Neural progenitor cell (in vitro differentiated cells): ENCODE data around the gene C5orf34.

Experiments used
- CTCF ChIP-seq: fragments of 200-600 bp; sonication (generic); IDR thresholded peaks from 2 replicates; pipeline ENCODE4 v1.5.1; 2017; ENCODE audit warnings: antibody characterized with exemption, mild to moderate bottlenecking
- EZH2 ChIP-seq: fragments of 200-600 bp; sonication (generic); IDR thresholded peaks from 2 replicates; pipeline ENCODE4 v1.6.1; 2017; ENCODE audit warnings: antibody characterized with exemption, mild to moderate bottlenecking, moderate library complexity
- EZH2phosphoT487 ChIP-seq: fragments of 200-600 bp; sonication (generic); IDR thresholded peaks from 2 replicates; pipeline ENCODE4 v1.6.1; 2017; ENCODE audit warnings: antibody characterized with exemption

DNA sequence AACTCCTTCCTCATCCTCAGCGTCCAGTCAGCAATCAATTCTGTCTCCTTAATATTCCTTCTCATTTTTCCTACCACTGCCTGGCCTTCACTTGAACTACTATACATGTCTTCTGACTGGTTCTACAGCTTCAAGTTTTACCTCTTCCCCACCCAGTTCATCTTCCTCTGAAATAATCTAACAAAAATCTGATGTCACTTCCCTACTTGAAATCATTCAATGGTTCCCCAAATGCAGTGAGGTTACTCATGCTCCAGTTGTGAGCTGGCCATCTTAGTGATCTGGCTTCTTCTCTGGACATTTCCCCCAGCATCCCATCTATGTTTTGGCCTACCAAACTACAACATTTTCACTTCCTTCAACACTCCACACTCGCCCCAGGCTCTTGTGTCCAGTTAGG, 16.4 kb downstream of the C5orf34 start:
- no peak for TF ChIP-seq CTCF
- TF ChIP-seq EZH2phosphoT487, result no peak
- no peak for TF ChIP-seq EZH2
